GM15510 (cell line): ENCODE data around the gene XPNPEP2.

Source experiments
- POLR2A ChIP-seq: IDR thresholded peaks from 3 replicates; pipeline ENCODE4 v1.6.1; 2011; ENCODE audit warnings: borderline replicate concordance; ENCODE audit not compliant: insufficient read length; ENCODE audit errors: extremely low read depth

XPNPEP2 gene

GRCh38 chrX:129705988-129706387 lies 32.8 kb upstream of the XPNPEP2 start:
- no peak for TF ChIP-seq POLR2A

- no peak for TF ChIP-seq POLR2A
Observed at GRCh38 chrX:129706400-129707072, 32.2 kb upstream of the XPNPEP2 start.

DNA sequence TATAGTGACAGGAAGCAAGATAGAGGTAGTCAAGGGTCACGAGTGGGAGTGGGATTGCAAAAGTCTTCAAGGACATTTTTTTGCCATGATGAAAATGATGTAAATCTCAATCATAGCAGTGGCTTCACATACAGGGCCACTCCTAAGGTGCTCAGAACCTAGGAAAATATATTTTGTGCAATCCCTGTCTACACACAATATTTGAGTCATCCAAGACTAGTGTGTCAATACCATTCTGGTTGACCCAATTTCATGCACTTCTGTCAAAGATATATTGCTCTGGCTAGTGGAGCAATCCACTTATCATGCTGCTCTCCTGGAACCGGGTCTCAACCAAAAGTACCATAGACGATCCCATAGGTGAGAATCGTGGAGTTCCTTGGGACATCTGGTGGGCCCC lies 24.2 kb upstream of the XPNPEP2 start:
- TF ChIP-seq POLR2A, result no peak

DNA sequence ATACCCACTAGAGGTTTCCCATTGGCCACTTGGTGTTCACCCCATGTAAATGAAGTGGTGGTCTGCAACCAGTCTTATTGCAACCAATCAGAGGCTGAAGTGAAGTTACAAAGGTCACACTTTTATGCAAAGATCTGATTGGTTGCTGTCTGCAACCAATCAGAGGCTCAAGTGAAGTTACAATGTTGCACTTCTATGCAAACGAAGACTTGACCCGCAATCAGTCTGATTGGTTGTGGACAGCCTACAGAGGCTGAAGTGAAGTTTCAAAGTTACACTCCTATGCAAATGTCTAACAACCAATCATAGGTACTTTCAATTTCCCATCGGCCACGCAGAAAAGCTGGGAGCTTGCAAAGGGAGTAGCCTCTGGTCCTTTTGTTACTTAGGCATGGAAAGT lies 22.3 kb upstream of the XPNPEP2 start:
- no peak for TF ChIP-seq POLR2A

GRCh38 chrX:129717892-129718291 lies 20.9 kb upstream of the XPNPEP2 start:
- no peak for TF ChIP-seq POLR2A

DNA sequence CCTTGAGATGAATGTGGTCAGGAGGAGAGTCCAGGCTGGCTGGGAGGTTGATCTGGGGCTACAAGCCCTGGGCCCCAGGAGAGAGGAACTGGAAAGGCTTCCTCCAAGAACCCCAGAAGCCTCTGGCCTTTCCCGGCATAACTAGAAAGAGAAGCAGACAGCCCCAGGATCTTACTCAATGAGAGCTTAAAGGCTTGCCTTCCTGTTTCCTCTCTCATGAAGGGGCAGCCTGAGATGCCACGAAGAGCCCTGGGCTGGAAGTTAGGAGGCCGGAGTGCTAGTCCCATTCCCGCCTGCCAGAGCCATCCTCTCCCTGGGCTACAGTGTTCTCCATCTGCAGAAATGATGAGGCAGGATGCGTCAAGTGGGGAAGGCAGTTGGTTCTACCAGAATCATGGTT lies 20.1 kb upstream of the XPNPEP2 start:
- TF ChIP-seq POLR2A, result no peak

DNA sequence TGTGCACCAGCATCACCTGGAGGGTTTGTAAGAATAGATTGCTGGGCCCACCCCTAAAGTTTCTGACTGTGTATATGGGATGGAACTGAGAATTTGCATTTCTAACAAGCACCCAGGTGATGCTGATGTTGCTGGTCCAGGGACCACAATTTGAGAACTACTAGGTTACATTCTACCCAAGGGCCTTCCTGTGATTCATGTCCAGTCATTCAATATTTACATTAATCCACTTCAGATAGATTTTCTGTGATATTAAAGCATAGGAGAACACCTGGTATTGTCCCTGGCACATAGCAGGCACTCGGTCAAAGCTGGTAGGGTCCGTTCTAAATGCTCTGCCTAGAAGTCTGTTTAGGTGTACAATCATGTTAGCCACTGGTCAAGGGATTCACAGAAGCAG lies 19.5 kb upstream of the XPNPEP2 start:
- TF ChIP-seq POLR2A, result no peak

- TF ChIP-seq POLR2A, result no peak
Observed at GRCh38 chrX:129719931-129720530, 18.7 kb upstream of the XPNPEP2 start.

DNA sequence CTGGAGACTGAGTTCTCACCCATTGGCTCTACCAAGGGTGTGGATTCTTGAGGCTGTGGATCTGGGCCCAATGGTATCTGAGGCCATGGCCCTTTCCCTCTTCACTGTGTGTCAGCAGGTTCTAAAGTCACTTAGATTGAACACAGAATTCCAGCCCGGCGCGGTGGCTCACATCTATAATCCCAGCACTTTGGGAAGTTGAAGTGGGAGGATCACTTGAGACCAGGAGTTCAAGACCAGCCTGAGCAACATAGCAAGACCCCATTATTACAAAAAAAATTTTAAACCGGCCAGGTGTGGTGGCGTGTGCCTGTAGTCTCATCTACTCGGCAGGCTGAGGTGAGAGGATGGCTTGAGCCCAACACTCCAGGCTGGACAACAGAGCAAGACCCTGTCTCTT lies 18.0 kb upstream of the XPNPEP2 start:
- TF ChIP-seq POLR2A, result no peak

DNA sequence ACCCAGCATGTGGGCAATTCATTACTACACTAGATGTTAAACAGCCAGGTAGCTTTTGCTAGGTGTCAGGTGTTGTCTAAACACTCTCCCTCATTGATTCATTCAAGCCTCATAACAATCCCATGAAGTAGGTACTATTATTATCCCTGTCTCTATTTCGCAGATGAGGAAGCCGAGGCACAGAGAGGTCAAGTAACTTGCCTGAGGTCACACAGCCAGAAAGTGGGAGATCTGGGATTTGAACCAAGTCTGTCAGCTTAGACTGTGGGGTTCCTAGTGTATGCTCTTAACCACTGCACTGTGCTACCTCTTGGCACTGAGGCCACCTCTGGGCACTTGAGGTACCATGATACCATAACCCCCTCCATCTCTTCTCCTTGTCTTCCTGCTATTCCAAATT lies 17.4 kb upstream of the XPNPEP2 start:
- no peak for TF ChIP-seq POLR2A

GRCh38 chrX:129721870-129722269 lies 16.9 kb upstream of the XPNPEP2 start:
- TF ChIP-seq POLR2A, result no peak

DNA sequence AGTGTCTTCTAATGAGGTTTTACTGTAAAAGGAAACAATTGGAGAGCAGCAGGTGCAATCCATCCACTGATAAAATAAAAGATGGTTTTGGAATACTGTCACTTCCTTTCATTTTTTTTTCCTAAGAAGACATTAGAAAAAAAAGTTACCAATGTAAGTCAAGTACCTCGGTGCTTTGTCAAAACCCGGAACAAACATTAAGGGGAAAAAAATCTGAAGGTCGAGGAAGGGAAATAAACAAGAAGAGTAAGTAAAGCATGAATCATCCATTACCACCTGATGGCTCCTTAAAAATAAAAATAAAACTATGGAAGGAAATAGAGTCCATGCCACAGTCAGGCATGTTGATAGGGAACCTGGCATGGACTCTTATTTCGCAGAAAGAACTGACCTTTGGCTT lies 15.3 kb upstream of the XPNPEP2 start:
- TF ChIP-seq POLR2A, result no peak

DNA sequence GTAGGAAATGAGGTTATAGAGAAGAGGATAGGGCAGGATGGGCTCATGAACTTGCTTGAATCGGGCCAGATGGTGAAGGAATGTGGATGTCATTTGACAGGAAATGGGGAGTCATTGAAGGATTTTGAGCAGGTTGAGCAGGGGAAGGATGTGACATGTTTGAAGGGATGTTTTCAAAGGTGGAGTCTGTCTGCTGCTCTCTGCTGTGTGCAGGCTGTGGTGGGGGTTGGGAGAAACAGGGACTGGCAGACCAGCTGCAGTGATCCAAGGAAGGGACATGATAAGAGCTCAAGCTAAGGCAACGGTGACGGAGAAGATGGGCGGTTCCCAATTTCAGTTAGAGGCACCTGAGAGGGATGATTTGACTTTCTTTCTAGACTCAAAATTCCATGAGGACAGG lies 14.0 kb upstream of the XPNPEP2 start:
- no peak for TF ChIP-seq POLR2A

DNA sequence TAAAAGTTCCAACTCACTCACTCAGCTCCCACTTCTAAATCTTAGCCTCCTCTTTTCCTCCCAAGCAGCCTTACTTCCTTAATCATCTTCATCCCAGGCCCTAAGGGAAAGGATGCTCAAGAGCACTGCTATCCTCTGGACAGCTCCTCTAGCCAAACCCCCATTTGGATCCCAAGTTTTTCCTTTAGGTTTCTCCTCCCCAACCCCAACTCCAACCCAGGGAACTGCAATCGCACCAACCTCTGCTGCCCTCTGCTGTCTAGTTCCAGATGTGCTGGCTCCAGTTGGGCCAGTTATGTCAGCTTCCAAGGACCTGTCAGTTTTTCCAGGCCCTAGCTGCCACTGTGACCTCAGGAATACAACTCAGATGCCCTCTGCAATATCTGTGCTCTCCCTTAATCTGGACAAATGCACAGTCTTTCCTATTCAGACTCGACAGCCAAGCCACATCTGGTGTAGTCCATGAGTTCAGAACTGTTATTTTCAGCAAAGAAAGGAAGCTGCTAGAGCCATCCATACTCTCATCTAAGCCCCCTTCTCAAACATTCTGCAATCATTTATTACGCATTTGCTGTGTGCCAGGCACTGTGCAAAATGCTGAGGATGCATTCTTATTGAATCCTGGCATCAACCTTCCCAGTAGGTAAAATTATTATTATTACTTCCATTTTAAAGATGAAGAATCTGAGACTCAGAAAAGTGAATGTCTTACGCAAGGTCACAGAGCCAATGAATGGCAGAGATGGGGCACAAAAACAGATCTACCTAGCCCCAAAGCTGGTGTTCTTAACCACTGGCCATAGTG lies 12.3 kb upstream of the XPNPEP2 start:
- TF ChIP-seq POLR2A, result no peak

DNA sequence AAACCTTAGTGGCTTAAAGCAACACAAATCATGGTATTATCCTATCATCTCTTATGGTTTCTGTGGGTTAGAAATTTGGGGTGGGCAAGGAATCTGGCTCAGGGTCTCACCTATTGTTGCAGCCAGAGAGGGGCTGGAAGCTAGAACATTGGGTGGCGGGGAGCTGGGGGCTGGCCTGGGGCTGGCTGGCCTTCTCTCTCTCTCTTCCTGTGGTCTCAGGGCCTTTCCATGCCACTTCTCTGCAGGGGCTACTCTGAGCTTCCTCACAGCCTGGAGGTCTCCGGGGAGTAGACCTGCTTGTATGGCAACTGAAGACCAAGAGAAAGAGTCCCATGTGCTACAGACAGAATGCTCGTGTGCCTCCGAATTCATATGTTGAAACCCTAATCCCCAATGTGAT lies 10.7 kb upstream of the XPNPEP2 start:
- no peak for TF ChIP-seq POLR2A

DNA sequence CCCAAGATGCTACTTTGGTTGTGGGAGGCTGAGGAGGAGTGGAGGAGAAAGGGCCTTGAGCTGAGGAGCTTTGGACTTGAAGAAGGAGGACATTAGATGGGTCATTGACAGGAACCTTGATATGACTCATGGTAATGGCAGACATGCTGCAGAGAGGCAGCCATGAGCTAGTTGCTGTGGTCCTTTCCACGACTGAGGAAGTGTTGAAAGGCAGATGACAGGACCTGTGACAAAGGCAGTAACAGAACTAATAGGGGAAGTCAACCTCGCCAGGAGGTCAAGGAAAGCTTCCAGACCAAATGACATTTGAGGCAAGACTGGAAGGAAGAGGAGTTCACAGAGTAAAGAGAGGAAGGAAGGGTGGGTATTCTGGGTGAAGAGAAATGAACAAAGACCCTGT lies 7.6 kb upstream of the XPNPEP2 start:
- no peak for TF ChIP-seq POLR2A
